Measurements from ENCODE around the gene KRTAP2-4.

- TF ChIP-seq CTCF (conservative IDR thresholded peaks at IDR 0.05 in 1 of 2, IDR thresholded peaks at IDR 0.05 in 1 of 2; ENCODE audit: extremely low read depth in 1 of 2, insufficient read depth in 1 of 2, low read depth in 1 of 2, low read length in 2 of 2) = no peak
- TF ChIP-seq EZH2 (IDR thresholded peaks at IDR 0.05; ENCODE audit: borderline replicate concordance, low read length) = no peak
These were observed 32.4 kb upstream of the KRTAP2-4 start, which contains the start of gene KRTAP4-8 for GRCh38 chr17:41098042-41098441.

All from mammary epithelial cell (primary cell).